Vagina (tissue), 2 donors: ENCODE data around the gene SPIN2B. TPM values are rescaled to one million over a fixed set of nuclear protein-coding genes. Genes with fewer than 3 reads are reported as not detected.
"Not testable (repeated sequence)": the region's sequence is repeated elsewhere in the genome, so short reads cannot be mapped to it uniquely, and the experiment has no call there.

Experiments used
- DNase-seq, 2 donors: peaks; one replicate each; pipeline ENCODE4 v3.0.0-alpha.2; 2017; ENCODE audit errors: extremely low spot score in 2 of 2
- H3K27ac ChIP-seq: fragments of 200-600 bp; sonication (generic); one replicate; pipeline ENCODE4 v1.5.1; 2019
- H3K27me3 ChIP-seq: fragments of 200-600 bp; sonication (generic); one replicate; pipeline ENCODE4 v1.5.1; 2019
- H3K36me3 ChIP-seq, 2 donors: fragments of 200-600 bp; sonication (generic); one replicate each; pipeline ENCODE4 v1.5.1; 2017 to 2019
- H3K4me1 ChIP-seq: fragments of 200-600 bp; sonication (generic); one replicate; pipeline ENCODE4 v1.5.1; 2019
- H3K4me3 ChIP-seq, 2 donors: fragments of 200-600 bp; sonication (generic); 1 replicate in 1 of 2; 2 replicates in 1 of 2; pipeline ENCODE4 v1.5.1; 2016 to 2019
- H3K9me3 ChIP-seq: fragments of 200-600 bp; sonication (generic); one replicate; pipeline ENCODE4 v1.5.1; 2019
- CTCF ChIP-seq, 3 experiments: fragments of 450-650 bp in 2 of 3; fragments of 200-600 bp in 1 of 3; sonication (generic) in 1 of 3; IDR thresholded peaks; one replicate each; pipeline ENCODE4 v1.5.1; 2017 to 2019; ENCODE audit warnings: antibody characterized with exemption in 3 of 3, mild to moderate bottlenecking in 2 of 3, moderate library complexity in 2 of 3
- POLR2A ChIP-seq, 2 donors: fragments of 450-650 bp; IDR thresholded peaks; one replicate each; pipeline ENCODE4 v1.6.1; 2017; ENCODE audit warnings: antibody characterized with exemption in 2 of 2, mild to moderate bottlenecking in 2 of 2, moderate library complexity in 2 of 2
- POLR2AphosphoS5 ChIP-seq, 2 donors: sonication (generic); formaldehyde crosslinking; IDR thresholded peaks; one replicate each; pipeline ENCODE4 v1.9.0; 2017; ENCODE audit warnings: antibody characterized with exemption in 2 of 2, mild to moderate bottlenecking in 2 of 2, low read depth in 1 of 2; ENCODE audit not compliant: insufficient read depth in 1 of 2
- intact Hi-C: fragments of 100-400 bp; cut with DNase I; formaldehyde crosslinking; loops from one replicate; pipeline ENCODE4 v1.15.1; 2023
- total RNA-seq: library from RNA; depleted of rRNA; stranded (reverse); fragments of >200 nt; gene quantifications from one replicate; pipeline ENCODE4 v1.2.3, GENCODE V29; 2016

The SPIN2B gene
- total RNA-seq, 1 donor from 2014 or later, result 10.8 TPM

GRCh38 chrX:57132046-57132445, 10.7 kb upstream of the SPIN2B start:
- Histone ChIP-seq H3K27me3 (no peaks in the 10 kb centered on the region), H3K4me1 (no peaks in the 10 kb centered on the region), H3K4me3 (no peak overlapping the region), H3K27ac (no peak overlapping the region), H3K9me3 (no peaks in the 10 kb centered on the region), H3K36me3 (no peaks in the 10 kb centered on the region)
- intact Hi-C loops, result no loop called here
- no peak for DNase-seq
- TF ChIP-seq POLR2A (IDR thresholded peaks at IDR 0.05), result no peak
- TF ChIP-seq CTCF (IDR thresholded peaks at IDR 0.05), result no peak
- TF ChIP-seq POLR2AphosphoS5 (IDR thresholded peaks at IDR 0.05; ENCODE audit: insufficient read depth in 1 of 2, low read depth in 1 of 2), result no peak

GRCh38 chrX:57121816-57122215, 468 bp upstream of the SPIN2B start:
- H3K36me3 ChIP-seq, result no peaks in the 10 kb centered on the region
- no peaks in the 10 kb centered on the region for H3K9me3 ChIP-seq
- H3K27me3 ChIP-seq, result no peaks in the 10 kb centered on the region
- H3K4me3 ChIP-seq, result peak overlapping the region; percentile 47 to 54
- H3K27ac ChIP-seq, result peak overlapping the region; percentile 74
- DNase-seq, result no peak
- TF ChIP-seq POLR2AphosphoS5 (IDR thresholded peaks at IDR 0.05; ENCODE audit: insufficient read depth in 1 of 2, low read depth in 1 of 2) (no peak), CTCF (IDR thresholded peaks at IDR 0.05) (no peak), POLR2A (IDR thresholded peaks at IDR 0.05) (no peak)
- intact Hi-C loops, result no loop called here
- H3K4me1 ChIP-seq, result no peaks in the 10 kb centered on the region

GRCh38 chrX:57120619-57121161, 658 bp downstream of the SPIN2B start:
- H3K4me1 ChIP-seq, intact Hi-C loops, H3K27me3 ChIP-seq, H3K36me3 ChIP-seq, H3K9me3 ChIP-seq, DNase-seq: not testable (repeated sequence)
- H3K4me3 ChIP-seq, result peak overlapping the region; percentile 47 to 54
- peak overlapping the region; percentile 74 for H3K27ac ChIP-seq

GRCh38 chrX:57119416-57119815, 1.9 kb downstream of the SPIN2B start:
- Histone ChIP-seq H3K27ac (no peak overlapping the region), H3K27me3 (no peaks in the 10 kb centered on the region), H3K4me1 (no peaks in the 10 kb centered on the region), H3K4me3 (no peak overlapping the region), H3K36me3 (no peaks in the 10 kb centered on the region), H3K9me3 (no peaks in the 10 kb centered on the region)
- no peak for DNase-seq
- intact Hi-C loops, result no loop called here
- TF ChIP-seq POLR2AphosphoS5 (IDR thresholded peaks at IDR 0.05; ENCODE audit: insufficient read depth in 1 of 2, low read depth in 1 of 2) (no peak), POLR2A (IDR thresholded peaks at IDR 0.05) (no peak), CTCF (IDR thresholded peaks at IDR 0.05) (no peak)

- H3K27me3 ChIP-seq, H3K4me3 ChIP-seq, DNase-seq, H3K36me3 ChIP-seq, H3K9me3 ChIP-seq, H3K4me1 ChIP-seq, H3K27ac ChIP-seq, intact Hi-C loops: not testable (repeated sequence)
Measured at GRCh38 chrX:57117566-57117965, 3.8 kb downstream of the SPIN2B start.

GRCh38 chrX:57104921-57105398, 16.4 kb downstream of the SPIN2B start:
- intact Hi-C loops, result no loop called here
- no peak overlapping the region for H3K4me3 ChIP-seq
- H3K27ac ChIP-seq, result no peak overlapping the region
- TF ChIP-seq POLR2AphosphoS5 (IDR thresholded peaks at IDR 0.05; ENCODE audit: insufficient read depth in 1 of 2, low read depth in 1 of 2), result no peak
- H3K9me3 ChIP-seq, result no peaks in the 10 kb centered on the region
- no peak for DNase-seq
- no peaks in the 10 kb centered on the region for H3K4me1 ChIP-seq
- H3K27me3 ChIP-seq, result no peaks in the 10 kb centered on the region
- H3K36me3 ChIP-seq, result no peaks in the 10 kb centered on the region
